Measurements from ENCODE around the gene USP34.

Gene USP34

GRCh38 chr2:61465045-61465444 lies 5.8 kb downstream of the USP34 start:
- TF ChIP-seq SNAI2 (CRISPR knock-in tag; IDR thresholded peaks at IDR 0.05): no peak
- TF ChIP-seq ISL1 (CRISPR knock-in tag; IDR thresholded peaks at IDR 0.05): no peak
- no peak for TF ChIP-seq ZNF565 (CRISPR knock-in tag; conservative IDR thresholded peaks at IDR 0.05; ENCODE audit: low read depth)
- TF ChIP-seq, protein P1, sequence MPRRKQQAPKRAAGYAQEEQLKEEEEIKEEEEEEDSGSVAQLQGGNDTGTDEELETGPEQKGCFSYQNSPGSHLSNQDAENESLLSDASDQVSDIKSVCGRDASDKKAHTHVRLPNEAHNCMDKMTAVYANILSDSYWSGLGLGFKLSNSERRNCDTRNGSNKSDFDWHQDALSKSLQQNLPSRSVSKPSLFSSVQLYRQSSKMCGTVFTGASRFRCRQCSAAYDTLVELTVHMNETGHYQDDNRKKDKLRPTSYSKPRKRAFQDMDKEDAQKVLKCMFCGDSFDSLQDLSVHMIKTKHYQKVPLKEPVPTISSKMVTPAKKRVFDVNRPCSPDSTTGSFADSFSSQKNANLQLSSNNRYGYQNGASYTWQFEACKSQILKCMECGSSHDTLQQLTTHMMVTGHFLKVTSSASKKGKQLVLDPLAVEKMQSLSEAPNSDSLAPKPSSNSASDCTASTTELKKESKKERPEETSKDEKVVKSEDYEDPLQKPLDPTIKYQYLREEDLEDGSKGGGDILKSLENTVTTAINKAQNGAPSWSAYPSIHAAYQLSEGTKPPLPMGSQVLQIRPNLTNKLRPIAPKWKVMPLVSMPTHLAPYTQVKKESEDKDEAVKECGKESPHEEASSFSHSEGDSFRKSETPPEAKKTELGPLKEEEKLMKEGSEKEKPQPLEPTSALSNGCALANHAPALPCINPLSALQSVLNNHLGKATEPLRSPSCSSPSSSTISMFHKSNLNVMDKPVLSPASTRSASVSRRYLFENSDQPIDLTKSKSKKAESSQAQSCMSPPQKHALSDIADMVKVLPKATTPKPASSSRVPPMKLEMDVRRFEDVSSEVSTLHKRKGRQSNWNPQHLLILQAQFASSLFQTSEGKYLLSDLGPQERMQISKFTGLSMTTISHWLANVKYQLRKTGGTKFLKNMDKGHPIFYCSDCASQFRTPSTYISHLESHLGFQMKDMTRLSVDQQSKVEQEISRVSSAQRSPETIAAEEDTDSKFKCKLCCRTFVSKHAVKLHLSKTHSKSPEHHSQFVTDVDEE (CRISPR knock-in tag; IDR thresholded peaks at IDR 0.05): no peak
- TF ChIP-seq CSDC2 (CRISPR knock-in tag; IDR thresholded peaks at IDR 0.05): no peak
- no peak for TF ChIP-seq TOX (CRISPR knock-in tag; IDR thresholded peaks at IDR 0.05; ENCODE audit: borderline replicate concordance)
- no peak for TF ChIP-seq GLIS3 (CRISPR knock-in tag; IDR thresholded peaks at IDR 0.05)
- TF ChIP-seq ZNF8 (CRISPR knock-in tag; IDR thresholded peaks at IDR 0.05): no peak
- no peak for ATAC-seq

- no peak for ATAC-seq
- TF ChIP-seq, protein P2, sequence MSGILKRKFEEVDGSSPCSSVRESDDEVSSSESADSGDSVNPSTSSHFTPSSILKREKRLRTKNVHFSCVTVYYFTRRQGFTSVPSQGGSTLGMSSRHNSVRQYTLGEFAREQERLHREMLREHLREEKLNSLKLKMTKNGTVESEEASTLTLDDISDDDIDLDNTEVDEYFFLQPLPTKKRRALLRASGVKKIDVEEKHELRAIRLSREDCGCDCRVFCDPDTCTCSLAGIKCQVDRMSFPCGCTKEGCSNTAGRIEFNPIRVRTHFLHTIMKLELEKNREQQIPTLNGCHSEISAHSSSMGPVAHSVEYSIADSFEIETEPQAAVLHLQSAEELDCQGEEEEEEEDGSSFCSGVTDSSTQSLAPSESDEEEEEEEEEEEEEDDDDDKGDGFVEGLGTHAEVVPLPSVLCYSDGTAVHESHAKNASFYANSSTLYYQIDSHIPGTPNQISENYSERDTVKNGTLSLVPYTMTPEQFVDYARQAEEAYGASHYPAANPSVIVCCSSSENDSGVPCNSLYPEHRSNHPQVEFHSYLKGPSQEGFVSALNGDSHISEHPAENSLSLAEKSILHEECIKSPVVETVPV (CRISPR knock-in tag; IDR thresholded peaks at IDR 0.05): no peak
- TF ChIP-seq ARNTL (CRISPR knock-in tag; IDR thresholded peaks at IDR 0.05; ENCODE audit: borderline replicate concordance, low read depth): no peak
- no peak for TF ChIP-seq ZNF565 (CRISPR knock-in tag; conservative IDR thresholded peaks at IDR 0.05; ENCODE audit: low read depth)
- TF ChIP-seq, protein P3, sequence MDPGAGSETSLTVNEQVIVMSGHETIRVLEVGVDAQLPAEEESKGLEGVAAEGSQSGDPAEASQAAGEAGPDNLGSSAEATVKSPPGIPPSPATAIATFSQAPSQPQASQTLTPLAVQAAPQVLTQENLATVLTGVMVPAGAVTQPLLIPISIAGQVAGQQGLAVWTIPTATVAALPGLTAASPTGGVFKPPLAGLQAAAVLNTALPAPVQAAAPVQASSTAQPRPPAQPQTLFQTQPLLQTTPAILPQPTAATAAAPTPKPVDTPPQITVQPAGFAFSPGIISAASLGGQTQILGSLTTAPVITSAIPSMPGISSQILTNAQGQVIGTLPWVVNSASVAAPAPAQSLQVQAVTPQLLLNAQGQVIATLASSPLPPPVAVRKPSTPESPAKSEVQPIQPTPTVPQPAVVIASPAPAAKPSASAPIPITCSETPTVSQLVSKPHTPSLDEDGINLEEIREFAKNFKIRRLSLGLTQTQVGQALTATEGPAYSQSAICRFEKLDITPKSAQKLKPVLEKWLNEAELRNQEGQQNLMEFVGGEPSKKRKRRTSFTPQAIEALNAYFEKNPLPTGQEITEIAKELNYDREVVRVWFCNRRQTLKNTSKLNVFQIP (CRISPR knock-in tag; IDR thresholded peaks at IDR 0.05; ENCODE audit: borderline replicate concordance, low read depth): no peak
- no peak for TF ChIP-seq GLIS3 (CRISPR knock-in tag; IDR thresholded peaks at IDR 0.05)
- no peak for TF ChIP-seq RARB (CRISPR knock-in tag; IDR thresholded peaks at IDR 0.05)
- no peak for TF ChIP-seq TOX (CRISPR knock-in tag; IDR thresholded peaks at IDR 0.05; ENCODE audit: borderline replicate concordance)
- no peak for TF ChIP-seq ESRRG (CRISPR knock-in tag; IDR thresholded peaks at IDR 0.05)
- TF ChIP-seq, protein P4, sequence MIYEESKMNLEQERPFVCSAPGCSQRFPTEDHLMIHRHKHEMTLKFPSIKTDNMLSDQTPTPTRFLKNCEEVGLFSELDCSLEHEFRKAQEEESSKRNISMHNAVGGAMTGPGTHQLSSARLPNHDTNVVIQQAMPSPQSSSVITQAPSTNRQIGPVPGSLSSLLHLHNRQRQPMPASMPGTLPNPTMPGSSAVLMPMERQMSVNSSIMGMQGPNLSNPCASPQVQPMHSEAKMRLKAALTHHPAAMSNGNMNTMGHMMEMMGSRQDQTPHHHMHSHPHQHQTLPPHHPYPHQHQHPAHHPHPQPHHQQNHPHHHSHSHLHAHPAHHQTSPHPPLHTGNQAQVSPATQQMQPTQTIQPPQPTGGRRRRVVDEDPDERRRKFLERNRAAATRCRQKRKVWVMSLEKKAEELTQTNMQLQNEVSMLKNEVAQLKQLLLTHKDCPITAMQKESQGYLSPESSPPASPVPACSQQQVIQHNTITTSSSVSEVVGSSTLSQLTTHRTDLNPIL (CRISPR knock-in tag; IDR thresholded peaks at IDR 0.05; ENCODE audit: low read depth): no peak
- TF ChIP-seq PATZ1 (CRISPR knock-in tag; IDR thresholded peaks at IDR 0.05; ENCODE audit: borderline replicate concordance): no peak
- TF ChIP-seq ZNF8 (CRISPR knock-in tag; IDR thresholded peaks at IDR 0.05): no peak
- TF ChIP-seq ZFP30 (CRISPR knock-in tag; IDR thresholded peaks at IDR 0.05): no peak
- no peak for TF ChIP-seq PPARA (CRISPR knock-in tag; IDR thresholded peaks at IDR 0.05; ENCODE audit: borderline replicate concordance)
- TF ChIP-seq, protein P1 (CRISPR knock-in tag; IDR thresholded peaks at IDR 0.05): no peak
- TF ChIP-seq ZNF70 (CRISPR knock-in tag; IDR thresholded peaks at IDR 0.05): no peak
- TF ChIP-seq OSR1 (CRISPR knock-in tag; IDR thresholded peaks at IDR 0.05): no peak
- TF ChIP-seq ISL1 (CRISPR knock-in tag; IDR thresholded peaks at IDR 0.05): no peak
- no peak for TF ChIP-seq CSDC2 (CRISPR knock-in tag; IDR thresholded peaks at IDR 0.05)
- no peak for TF ChIP-seq BACH2 (CRISPR knock-in tag; IDR thresholded peaks at IDR 0.05; ENCODE audit: borderline replicate concordance)
- no peak for TF ChIP-seq ZFP3 (CRISPR knock-in tag; IDR thresholded peaks at IDR 0.05)
These were observed 7.0 kb downstream of the USP34 start for GRCh38 chr2:61463769-61464475.
